COR-L47 (cell line): ENCODE data around the gene UBE2M.
"Not testable (repeated sequence)": the region's sequence is repeated elsewhere in the genome, so short reads cannot be mapped to it uniquely, and the experiment has no call there.

ENCODE experiments used
- DNase-seq: peaks from one replicate; lab custom pipeline; 2025; lab: John Stamatoyannopoulos, UW

Gene UBE2M

DNA sequence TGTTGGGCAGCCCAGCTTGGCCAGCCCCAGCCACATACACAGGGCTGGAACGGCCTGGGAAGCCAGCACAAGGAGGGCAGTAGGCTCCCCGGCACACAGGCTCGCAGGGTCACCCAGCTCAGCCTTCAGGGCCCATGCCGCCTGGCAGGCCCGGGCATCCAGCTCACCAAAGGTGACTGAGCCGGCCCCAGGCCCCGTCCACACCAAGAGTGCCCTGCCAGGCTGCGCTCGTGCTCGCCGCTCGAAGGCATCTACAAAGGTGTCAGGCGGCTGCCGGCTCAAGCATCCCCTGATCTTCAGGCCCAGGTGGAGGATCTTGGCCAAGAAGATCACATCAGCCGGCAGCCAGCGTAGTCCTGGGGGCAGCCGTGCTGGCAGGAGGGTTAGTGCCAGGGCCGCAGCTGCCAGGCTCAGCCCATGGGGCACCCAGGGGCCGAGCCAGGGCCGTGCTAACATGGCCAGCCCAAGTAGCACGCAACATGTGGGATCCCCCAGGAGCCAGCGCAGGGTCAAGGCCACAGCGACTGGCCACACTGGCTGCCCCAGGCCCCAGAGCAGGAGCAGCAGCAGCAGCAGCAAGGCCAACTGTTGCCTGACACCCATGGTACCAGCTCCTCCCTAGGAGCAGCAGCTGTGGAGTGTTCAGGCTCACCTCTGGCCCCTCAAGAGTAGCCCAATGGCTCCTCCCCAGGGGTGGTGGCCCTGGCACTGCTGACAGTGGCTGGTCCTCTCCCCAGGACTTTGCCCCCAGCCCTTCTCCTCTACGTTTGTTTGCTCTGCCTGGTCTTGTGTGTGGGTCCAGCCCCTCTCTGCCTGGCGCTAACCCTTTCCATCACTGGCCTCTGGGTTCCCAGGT lies 46.8 kb downstream of the UBE2M start, which contains the start of gene SLC27A5:
Gene SLC27A5 (minus strand): TSS at position 640 of the 856 bp plus-strand sequence. CDS start 37 bp downstream, at position 603.
- no peak for DNase-seq

DNA sequence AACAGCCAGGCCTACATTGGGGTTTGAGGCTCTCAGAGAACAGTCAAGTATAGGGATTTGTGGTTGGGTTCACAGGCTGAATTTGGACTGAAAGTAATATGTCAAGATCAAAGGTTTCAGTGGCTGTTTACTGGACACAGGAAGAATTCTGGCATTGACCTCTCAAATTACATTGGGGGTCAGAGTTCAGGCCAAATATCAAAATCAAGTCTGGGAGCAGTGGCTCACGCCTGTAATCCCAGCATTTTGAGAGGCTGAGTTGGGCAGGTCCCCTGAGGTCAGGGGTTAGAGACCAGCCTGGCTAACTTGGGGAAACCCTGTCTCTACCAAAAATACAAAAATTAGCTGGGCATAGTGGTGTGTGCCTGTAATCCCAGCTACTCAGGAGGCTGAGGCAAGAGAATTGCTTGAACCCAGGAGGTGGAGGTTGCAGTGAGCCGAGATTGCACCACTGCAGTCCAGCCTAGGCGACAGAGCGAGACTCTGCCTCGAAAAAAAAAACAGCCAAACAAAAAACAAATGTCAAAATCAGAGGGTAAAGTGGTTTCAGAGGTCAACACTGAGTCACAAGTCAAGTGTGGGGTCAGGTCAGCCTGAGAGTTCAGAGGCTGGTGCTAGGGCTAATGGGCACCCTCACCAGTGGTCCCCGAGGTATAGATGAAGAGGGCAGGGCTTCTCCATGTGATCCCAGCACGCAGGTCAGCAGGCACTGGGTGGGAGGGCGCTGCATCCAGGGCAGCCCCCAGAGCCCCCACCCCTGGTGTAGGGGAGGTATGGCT lies 48.1 kb downstream of the UBE2M start:
- DNase-seq, result no peak

DNA sequence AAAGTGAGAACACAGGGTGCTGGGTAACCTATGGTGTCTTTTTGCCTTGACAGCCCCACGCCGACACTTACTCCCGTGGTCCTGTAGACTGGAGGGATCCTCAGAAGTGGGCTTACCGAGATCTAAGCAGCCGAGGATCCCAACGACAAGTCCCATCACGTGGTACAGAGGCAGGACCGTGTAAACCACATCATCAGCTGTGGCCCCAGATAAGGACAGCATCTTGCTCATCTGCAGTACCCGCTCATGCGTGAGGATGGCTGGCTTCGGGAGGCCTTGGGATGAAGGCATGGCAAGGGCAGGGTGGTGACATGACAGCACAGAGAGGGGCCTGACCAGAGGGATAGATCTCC lies 48.7 kb downstream of the UBE2M start:
- no peak for DNase-seq

DNA sequence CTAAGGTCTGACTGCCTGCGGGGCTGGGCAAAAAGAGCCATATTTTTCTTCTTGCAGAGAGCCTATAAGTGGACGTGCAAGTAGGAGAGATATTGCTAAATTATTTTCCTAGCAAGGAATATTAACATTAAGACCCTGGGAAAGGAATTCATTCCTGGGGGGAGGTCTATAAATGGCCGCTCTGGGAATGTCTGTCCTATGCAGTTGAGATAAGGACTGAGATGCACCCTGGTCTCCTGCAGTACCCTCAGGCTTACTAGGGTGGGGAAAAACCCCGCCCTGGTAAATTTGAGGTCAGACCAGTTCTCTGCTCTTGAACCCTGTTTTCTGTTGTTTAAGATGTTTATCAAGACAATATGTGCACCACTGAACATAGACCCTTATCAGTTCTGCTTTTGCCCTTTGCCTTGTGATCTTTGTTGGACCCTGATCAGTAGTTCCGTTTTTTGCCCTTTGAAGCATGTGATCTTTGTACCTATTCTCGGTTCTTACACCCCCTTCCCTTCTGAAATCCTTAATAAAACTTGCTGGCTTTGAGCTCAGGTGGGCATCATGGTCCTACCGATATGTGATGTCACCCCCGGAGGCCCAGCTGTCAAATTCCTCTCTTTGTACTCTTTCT lies 50.7 kb downstream of the UBE2M start:
- DNase-seq, result not testable (repeated sequence)
